Brain microvascular endothelial cell (primary cell): ENCODE results near the gene MACROH2A2.
"Not testable (repeated sequence)": the region's sequence is repeated elsewhere in the genome, so short reads cannot be mapped to it uniquely, and the experiment has no call there.

Experiments
- DNase-seq: peaks from one replicate; pipeline ENCODE4 v3.0.0-alpha.2; 2020
- H3K27ac ChIP-seq: fragments of 250-450 bp; sonication (Bioruptor Pico); 2 replicates; pipeline ENCODE4 v1.5.1; 2020; ENCODE audit warnings: mild to moderate bottlenecking, moderate library complexity
- H3K27me3 ChIP-seq: fragments of 250-450 bp; sonication (Bioruptor Pico); replicated peaks from 2 replicates; pipeline ENCODE4 v1.5.1; 2020; ENCODE audit warnings: mild to moderate bottlenecking
- H3K36me3 ChIP-seq: fragments of 250-450 bp; sonication (Bioruptor Pico); replicated peaks from 2 replicates; pipeline ENCODE4 v1.5.1; 2020; ENCODE audit warnings: mild to moderate bottlenecking
- H3K4me3 ChIP-seq: 2 replicates; pipeline ENCODE4 v1.5.1; 2011; ENCODE audit warnings: low read depth, mild to moderate bottlenecking, control low read depth, low read length, moderate library complexity
- in situ Hi-C: cut with HindIII; loops from 2 replicates; pipeline ENCODE4 v1.10.0; 2017; ENCODE audit warnings: low sequenced_read_pairs, low pct_ligation_motif_present
- TF ChIP-seq, protein P1 (sequence below): IDR thresholded peaks from 2 replicates; pipeline ENCODE4 v1.5.1; 2011; ENCODE audit warnings: low read depth, mild to moderate bottlenecking, moderate library complexity, low read length, control low read depth, inconsistent platforms; ENCODE audit errors: missing control alignments

Gene MACROH2A2

GRCh38 chr10:70158113-70158512 is 105.5 kb downstream of the MACROH2A2 start:
- H3K4me3 ChIP-seq = no peak overlapping the region
- in situ Hi-C loops = no loop called here
- H3K27ac ChIP-seq = no peak overlapping the region
- no peaks in the 10 kb centered on the region for H3K27me3 ChIP-seq
- no peak for DNase-seq
- peaks cover 72% of the 10 kb centered on the region for H3K36me3 ChIP-seq
- TF ChIP-seq, protein P1, sequence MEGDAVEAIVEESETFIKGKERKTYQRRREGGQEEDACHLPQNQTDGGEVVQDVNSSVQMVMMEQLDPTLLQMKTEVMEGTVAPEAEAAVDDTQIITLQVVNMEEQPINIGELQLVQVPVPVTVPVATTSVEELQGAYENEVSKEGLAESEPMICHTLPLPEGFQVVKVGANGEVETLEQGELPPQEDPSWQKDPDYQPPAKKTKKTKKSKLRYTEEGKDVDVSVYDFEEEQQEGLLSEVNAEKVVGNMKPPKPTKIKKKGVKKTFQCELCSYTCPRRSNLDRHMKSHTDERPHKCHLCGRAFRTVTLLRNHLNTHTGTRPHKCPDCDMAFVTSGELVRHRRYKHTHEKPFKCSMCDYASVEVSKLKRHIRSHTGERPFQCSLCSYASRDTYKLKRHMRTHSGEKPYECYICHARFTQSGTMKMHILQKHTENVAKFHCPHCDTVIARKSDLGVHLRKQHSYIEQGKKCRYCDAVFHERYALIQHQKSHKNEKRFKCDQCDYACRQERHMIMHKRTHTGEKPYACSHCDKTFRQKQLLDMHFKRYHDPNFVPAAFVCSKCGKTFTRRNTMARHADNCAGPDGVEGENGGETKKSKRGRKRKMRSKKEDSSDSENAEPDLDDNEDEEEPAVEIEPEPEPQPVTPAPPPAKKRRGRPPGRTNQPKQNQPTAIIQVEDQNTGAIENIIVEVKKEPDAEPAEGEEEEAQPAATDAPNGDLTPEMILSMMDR = no peak

DNA sequence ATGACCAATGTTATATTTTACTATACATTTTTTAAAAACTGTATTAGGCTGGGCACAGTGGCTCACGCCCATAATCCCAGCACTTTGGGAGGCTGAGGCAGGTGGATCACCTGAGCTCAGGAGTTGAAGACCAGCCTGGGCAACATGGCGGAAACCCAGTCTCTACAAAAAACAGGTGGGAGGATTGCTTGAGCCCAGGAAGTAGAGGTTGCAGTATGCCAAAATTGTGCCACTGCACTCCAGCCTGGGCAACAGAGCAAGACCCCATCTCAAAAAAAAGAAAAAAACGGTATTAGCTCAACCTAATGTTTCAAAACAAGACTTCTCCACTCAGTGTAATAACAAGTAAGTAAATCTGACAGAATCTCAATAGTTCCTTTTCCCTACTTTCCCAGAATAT is 106.7 kb downstream of the MACROH2A2 start:
- DNase-seq, in situ Hi-C loops, H3K27ac ChIP-seq, H3K27me3 ChIP-seq, H3K4me3 ChIP-seq: not testable (repeated sequence)
- H3K36me3 ChIP-seq = peaks cover 62% of the 10 kb centered on the region

DNA sequence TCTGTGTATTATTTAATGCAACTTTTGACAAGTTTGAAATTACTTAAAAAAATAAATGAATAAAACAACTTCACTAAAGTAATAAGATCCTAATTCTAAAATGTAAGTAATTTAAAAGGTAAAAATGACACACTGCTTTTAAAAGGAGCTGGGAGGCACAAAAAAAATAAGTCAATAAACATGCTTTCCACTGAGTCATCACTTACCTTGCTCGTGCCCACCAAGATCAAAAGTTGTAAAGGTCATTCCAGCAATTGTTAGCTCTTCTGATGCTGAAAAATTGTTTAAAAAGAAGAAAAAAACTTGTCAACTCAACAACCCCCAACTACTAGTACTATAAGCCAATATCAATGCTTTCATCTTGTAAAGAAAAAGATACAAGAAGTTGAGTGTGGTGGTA is 108.2 kb downstream of the MACROH2A2 start:
- in situ Hi-C loops = no loop called here
- Histone ChIP-seq H3K27ac (no peak overlapping the region), H3K36me3 (peaks cover 55% of the 10 kb centered on the region), H3K4me3 (no peak overlapping the region), H3K27me3 (no peaks in the 10 kb centered on the region)
- no peak for DNase-seq
- TF ChIP-seq, protein P1 = no peak
